ENCODE data around the gene LHX3.

The LHX3 gene

GRCh38 chr9:136197930-136198604 is 6.9 kb downstream of the LHX3 start:
- Mint-ChIP-seq H3K4me1 (peaks cover 30% of the 10 kb centered on the region), H3K27me3 (peaks cover 72% of the 10 kb centered on the region), H3K36me3 (no peaks in the 10 kb centered on the region), H3K27ac (no peak overlapping the region), H3K4me3 (no peak overlapping the region), H3K9me3 (no peaks in the 10 kb centered on the region)
- ATAC-seq = no peak

GRCh38 chr9:136197084-136197875 is 7.6 kb downstream of the LHX3 start:
- Mint-ChIP-seq H3K36me3 (no peaks in the 10 kb centered on the region), H3K27me3 (peaks cover 65% of the 10 kb centered on the region), H3K4me1 (peaks cover 30% of the 10 kb centered on the region), H3K4me3 (peak overlapping the region; percentile 36), H3K9me3 (no peaks in the 10 kb centered on the region), H3K27ac (peak overlapping the region; percentile 12)
- ATAC-seq = peak; percentile 72

- peaks cover 67% of the 10 kb centered on the region for H3K27me3 Mint-ChIP-seq
- peak overlapping the region; percentile 13 for H3K4me3 Mint-ChIP-seq
- ATAC-seq = no peak
- peak overlapping the region; percentile 12 for H3K27ac Mint-ChIP-seq
- H3K9me3 Mint-ChIP-seq = no peaks in the 10 kb centered on the region
- no peaks in the 10 kb centered on the region for H3K36me3 Mint-ChIP-seq
- peaks cover 34% of the 10 kb centered on the region for H3K4me1 Mint-ChIP-seq
Measured at GRCh38 chr9:136196404-136197083, 8.4 kb downstream of the LHX3 start.

- Mint-ChIP-seq H3K9me3 (no peaks in the 10 kb centered on the region), H3K4me1 (peaks cover 35% of the 10 kb centered on the region), H3K36me3 (no peaks in the 10 kb centered on the region), H3K27ac (no peak overlapping the region), H3K4me3 (no peak overlapping the region), H3K27me3 (peaks cover 72% of the 10 kb centered on the region)
- no peak for ATAC-seq
Measured at GRCh38 chr9:136194540-136194939, 10.4 kb downstream of the LHX3 start.

- Mint-ChIP-seq H3K27me3 (peaks cover 78% of the 10 kb centered on the region), H3K27ac (no peak overlapping the region), H3K4me1 (peaks cover 35% of the 10 kb centered on the region), H3K4me3 (no peak overlapping the region), H3K36me3 (no peaks in the 10 kb centered on the region), H3K9me3 (no peaks in the 10 kb centered on the region)
- ATAC-seq = no peak
Measured at GRCh38 chr9:136193891-136194279, 11.0 kb downstream of the LHX3 start.

- H3K4me1 Mint-ChIP-seq = peaks cover 31% of the 10 kb centered on the region
- ATAC-seq = no peak
- H3K27me3 Mint-ChIP-seq = peaks cover 74% of the 10 kb centered on the region
- no peaks in the 10 kb centered on the region for H3K36me3 Mint-ChIP-seq
- H3K27ac Mint-ChIP-seq = no peak overlapping the region
- H3K4me3 Mint-ChIP-seq = no peak overlapping the region
- no peaks in the 10 kb centered on the region for H3K9me3 Mint-ChIP-seq
Measured at GRCh38 chr9:136193127-136193890, 11.6 kb downstream of the LHX3 start.

- H3K27ac Mint-ChIP-seq = no peak overlapping the region
- H3K4me3 Mint-ChIP-seq = no peak overlapping the region
- ATAC-seq = no peak
- peaks cover 73% of the 10 kb centered on the region for H3K27me3 Mint-ChIP-seq
- no peaks in the 10 kb centered on the region for H3K36me3 Mint-ChIP-seq
- H3K4me1 Mint-ChIP-seq = peaks cover 23% of the 10 kb centered on the region
- H3K9me3 Mint-ChIP-seq = no peaks in the 10 kb centered on the region
Measured at GRCh38 chr9:136192289-136193126, 12.4 kb downstream of the LHX3 start.

- H3K27ac Mint-ChIP-seq = no peak overlapping the region
- H3K4me3 Mint-ChIP-seq = no peak overlapping the region
- no peaks in the 10 kb centered on the region for H3K36me3 Mint-ChIP-seq
- no peak for ATAC-seq
- peaks cover 73% of the 10 kb centered on the region for H3K27me3 Mint-ChIP-seq
- H3K9me3 Mint-ChIP-seq = no peaks in the 10 kb centered on the region
- peaks cover 17% of the 10 kb centered on the region for H3K4me1 Mint-ChIP-seq
Measured at GRCh38 chr9:136191960-136192286, 13.0 kb downstream of the LHX3 start.

GRCh38 chr9:136191099-136191959 is 13.6 kb downstream of the LHX3 start:
- Mint-ChIP-seq H3K9me3 (no peaks in the 10 kb centered on the region), H3K27me3 (peaks cover 73% of the 10 kb centered on the region), H3K27ac (no peak overlapping the region), H3K36me3 (no peaks in the 10 kb centered on the region), H3K4me3 (no peak overlapping the region), H3K4me1 (peaks cover 11% of the 10 kb centered on the region)
- ATAC-seq = no peak

- Mint-ChIP-seq H3K36me3 (no peaks in the 10 kb centered on the region), H3K27me3 (peaks cover 73% of the 10 kb centered on the region), H3K9me3 (no peaks in the 10 kb centered on the region), H3K4me1 (peaks cover 5% of the 10 kb centered on the region), H3K27ac (no peak overlapping the region), H3K4me3 (no peak overlapping the region)
- ATAC-seq = no peak
Measured at GRCh38 chr9:136190656-136191055, 14.3 kb downstream of the LHX3 start.

GRCh38 chr9:136190237-136190601 is 14.7 kb downstream of the LHX3 start:
- no peak for ATAC-seq
- no peaks in the 10 kb centered on the region for H3K36me3 Mint-ChIP-seq
- peaks cover 5% of the 10 kb centered on the region for H3K4me1 Mint-ChIP-seq
- H3K27ac Mint-ChIP-seq = no peak overlapping the region
- no peaks in the 10 kb centered on the region for H3K9me3 Mint-ChIP-seq
- peaks cover 78% of the 10 kb centered on the region for H3K27me3 Mint-ChIP-seq
- H3K4me3 Mint-ChIP-seq = no peak overlapping the region

GRCh38 chr9:136189394-136190236 is 15.3 kb downstream of the LHX3 start:
- Mint-ChIP-seq H3K27me3 (peaks cover 78% of the 10 kb centered on the region), H3K27ac (no peak overlapping the region), H3K4me3 (no peak overlapping the region), H3K4me1 (peaks cover 5% of the 10 kb centered on the region), H3K36me3 (no peaks in the 10 kb centered on the region), H3K9me3 (no peaks in the 10 kb centered on the region)
- ATAC-seq = peak; percentile 26
